Renal pelvis (tissue), 4 donors: Measurements from ENCODE around the gene PLEKHH1. TPM values are rescaled to one million over a fixed set of nuclear protein-coding genes. Genes with fewer than 3 reads are reported as not detected.

Experiments used
- DNase-seq: peaks from one replicate; pipeline ENCODE4 v3.0.0-alpha.2; 2013
- polyA plus RNA-seq, 3 donors: library from polyadenylated mRNA; unstranded; fragments of 120-200 nt; gene quantifications; one replicate each; pipeline ENCODE4 v1.2.1, GENCODE V29; 2013; ENCODE audit not compliant: insufficient read length in 3 of 3

Gene PLEKHH1
- polyA plus RNA-seq, 3 donors: 39.1 to 84.5 (median 77.5) TPM

- DNase-seq: no peak
Measured at GRCh38 chr14:67505254-67505653, 27.8 kb upstream of the PLEKHH1 start.

GRCh38 chr14:67508956-67509355, 24.1 kb upstream of the PLEKHH1 start:
- no peak for DNase-seq

- no peak for DNase-seq
Measured at GRCh38 chr14:67510121-67510520, 23.0 kb upstream of the PLEKHH1 start.

GRCh38 chr14:67510836-67511235, 22.3 kb upstream of the PLEKHH1 start:
- no peak for DNase-seq

GRCh38 chr14:67512463-67513310, 20.4 kb upstream of the PLEKHH1 start:
- DNase-seq: no peak

- no peak for DNase-seq
Measured at GRCh38 chr14:67513631-67514108, 19.4 kb upstream of the PLEKHH1 start.

- no peak for DNase-seq
Measured at GRCh38 chr14:67514203-67514607, 18.9 kb upstream of the PLEKHH1 start.

- DNase-seq: no peak
Measured at GRCh38 chr14:67514650-67515385, 18.3 kb upstream of the PLEKHH1 start.

GRCh38 chr14:67515386-67516079, 17.6 kb upstream of the PLEKHH1 start:
- no peak for DNase-seq

- no peak for DNase-seq
Measured at GRCh38 chr14:67516676-67517075, 16.4 kb upstream of the PLEKHH1 start.

- no peak for DNase-seq
Measured at GRCh38 chr14:67517083-67517482, 16.0 kb upstream of the PLEKHH1 start.

- no peak for DNase-seq
Measured at GRCh38 chr14:67519406-67519805, 13.7 kb upstream of the PLEKHH1 start.

- DNase-seq: no peak
Measured at GRCh38 chr14:67520482-67520881, 12.6 kb upstream of the PLEKHH1 start.

- DNase-seq: no peak
Measured at GRCh38 chr14:67522270-67522669, 10.8 kb upstream of the PLEKHH1 start.

- no peak for DNase-seq
Measured at GRCh38 chr14:67523764-67524633, 9.1 kb upstream of the PLEKHH1 start.

- DNase-seq: no peak
Measured at GRCh38 chr14:67524634-67524963, 8.5 kb upstream of the PLEKHH1 start.

- no peak for DNase-seq
Measured at GRCh38 chr14:67525389-67525788, 7.7 kb upstream of the PLEKHH1 start.

- DNase-seq: no peak
Measured at GRCh38 chr14:67526181-67526580, 6.9 kb upstream of the PLEKHH1 start.

- no peak for DNase-seq
Measured at GRCh38 chr14:67526676-67527459, 6.2 kb upstream of the PLEKHH1 start.

- no peak for DNase-seq
Measured at GRCh38 chr14:67527756-67528155, 5.3 kb upstream of the PLEKHH1 start.

- DNase-seq: no peak
Measured at GRCh38 chr14:67528276-67528675, 4.8 kb upstream of the PLEKHH1 start.
